MM.1S (cell line): Measurements from ENCODE around the gene DCP2.

Experiments used
- DNase-seq: peaks from one replicate; pipeline ENCODE4 v3.0.0-alpha.2; 2015
- H2AFZ ChIP-seq: fragments of 300-600 bp; sonication (generic); 2 replicates; pipeline ENCODE4 v1.6.0; 2016; ENCODE audit warnings: antibody characterized with exemption, low read length
- H3F3A ChIP-seq: fragments of 300-600 bp; sonication (generic); 2 replicates; pipeline ENCODE4 v1.6.1; 2016; ENCODE audit warnings: mild to moderate bottlenecking, antibody characterized with exemption, low read length, moderate library complexity, mixed read lengths; ENCODE audit not compliant: insufficient read depth
- H3K27ac ChIP-seq: fragments of 300-600 bp; sonication (generic); 2 replicates; pipeline ENCODE4 v1.5.1; 2016; ENCODE audit warnings: mild to moderate bottlenecking, low read length
- H3K27me3 ChIP-seq: fragments of 300-600 bp; sonication (generic); replicated peaks from 2 replicates; pipeline ENCODE4 v1.6.0; 2016; ENCODE audit warnings: low read length; ENCODE audit not compliant: insufficient read depth
- H3K36me3 ChIP-seq: fragments of 300-600 bp; sonication (generic); replicated peaks from 2 replicates; pipeline ENCODE4 v1.6.1; 2016; ENCODE audit warnings: mild to moderate bottlenecking, low read length, mixed read lengths; ENCODE audit not compliant: insufficient read depth
- H3K4me1 ChIP-seq: fragments of 300-600 bp; sonication (generic); 2 replicates; pipeline ENCODE4 v1.6.1; 2016; ENCODE audit warnings: low read length, mixed read lengths
- H3K4me2 ChIP-seq: fragments of 300-600 bp; sonication (generic); 2 replicates; pipeline ENCODE4 v1.6.0; 2016; ENCODE audit warnings: low read depth, low read length
- H3K4me3 ChIP-seq: fragments of 300-600 bp; sonication (generic); 2 replicates; pipeline ENCODE4 v1.5.1; 2016; ENCODE audit warnings: low read length, mixed read lengths
- H3K79me2 ChIP-seq: fragments of 300-600 bp; sonication (generic); 2 replicates; pipeline ENCODE4 v1.6.1; 2016; ENCODE audit warnings: mixed run types, low read length, mixed read lengths
- H3K9ac ChIP-seq: fragments of 300-600 bp; sonication (generic); 2 replicates; pipeline ENCODE4 v1.6.1; 2016; ENCODE audit warnings: low read length, mixed read lengths
- H3K9me2 ChIP-seq: fragments of 300-600 bp; sonication (generic); replicated peaks from 2 replicates; pipeline ENCODE4 v1.6.1; 2016; ENCODE audit warnings: mild to moderate bottlenecking, low read length, mixed read lengths; ENCODE audit not compliant: insufficient read depth
- H3K9me3 ChIP-seq: fragments of 300-600 bp; sonication (generic); replicated peaks from 2 replicates; pipeline ENCODE4 v1.6.1; 2016; ENCODE audit warnings: mild to moderate bottlenecking, low read length, mixed read lengths; ENCODE audit not compliant: insufficient read depth
- H4K20me1 ChIP-seq: fragments of 300-600 bp; sonication (generic); 2 replicates; pipeline ENCODE4 v1.6.1; 2016; ENCODE audit warnings: mild to moderate bottlenecking, low read length, moderate library complexity, mixed read lengths; ENCODE audit not compliant: insufficient read depth
- EZH2 ChIP-seq: fragments of 300-600 bp; sonication (generic); optimal IDR thresholded peaks from 2 replicates; pipeline ENCODE3; 2017; ENCODE audit warnings: low read depth, mild to moderate bottlenecking, antibody characterized with exemption, low read length, mixed read lengths
- EZH2phosphoT487 ChIP-seq: fragments of 300-600 bp; sonication (generic); IDR thresholded peaks from 2 replicates; pipeline ENCODE4 v1.6.1; 2018; ENCODE audit warnings: antibody characterized with exemption, low read length
- TF ChIP-seq, protein P1 (sequence below): fragments of 300-600 bp; sonication (generic); IDR thresholded peaks from 2 replicates; pipeline ENCODE4 v1.5.1; 2016; ENCODE audit warnings: antibody characterized with exemption, low read length, mixed read lengths

Gene DCP2

DNA sequence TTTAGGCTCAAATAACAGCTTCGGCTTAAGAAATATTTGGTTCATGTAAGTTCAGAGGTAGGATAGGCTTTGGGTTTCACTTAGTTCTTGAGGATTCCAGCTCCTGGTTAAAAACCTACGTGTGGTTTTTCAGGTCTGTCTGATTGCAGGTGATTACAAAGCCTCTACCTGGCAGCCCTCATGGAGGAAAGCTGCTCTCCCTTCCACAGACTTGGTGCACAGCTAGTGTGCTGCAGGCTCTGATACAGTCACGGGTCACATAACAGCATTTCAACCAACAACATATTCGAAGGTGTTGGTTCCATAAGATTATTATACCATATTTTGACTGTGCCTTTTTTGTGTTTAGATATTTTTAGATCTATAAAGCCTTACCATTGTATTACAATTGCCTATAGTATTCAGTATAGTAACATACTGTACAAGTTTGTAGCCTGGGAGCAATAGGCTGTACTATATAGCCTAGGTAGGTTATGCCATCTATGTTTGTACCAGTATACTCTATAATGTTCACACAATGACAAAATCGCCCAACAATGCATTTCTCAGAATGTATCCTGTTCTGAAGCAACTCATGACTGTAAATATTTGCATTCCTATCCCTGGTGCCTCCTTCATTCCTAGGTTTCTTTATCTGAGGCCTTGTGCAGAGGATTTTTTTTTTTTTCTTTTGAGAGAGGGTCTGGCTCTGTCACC, 8.0 kb upstream of the DCP2 start:
- no peak overlapping the region for H3K4me2 ChIP-seq

DNA sequence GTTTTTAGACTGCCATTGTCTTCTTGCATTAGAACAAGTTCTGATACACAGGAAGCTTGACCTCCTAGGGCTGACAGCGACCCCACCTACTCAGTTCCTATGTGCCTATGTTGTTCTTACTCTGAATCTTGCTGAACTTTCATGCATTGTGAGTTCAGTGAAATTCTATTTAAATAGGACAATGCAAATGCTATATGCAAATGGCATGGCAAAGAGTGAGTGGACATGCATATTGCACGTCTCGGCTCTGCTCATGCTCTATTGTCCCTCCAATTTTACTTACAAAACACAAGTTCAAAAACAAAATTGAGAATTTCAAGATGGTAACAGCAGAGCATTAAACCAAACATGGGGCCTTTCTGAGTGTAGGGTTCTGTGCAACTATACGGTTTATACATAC, 5.3 kb upstream of the DCP2 start:
- no peak overlapping the region for H3K4me2 ChIP-seq
- peaks cover 9% of the 10 kb centered on the region for H3F3A ChIP-seq
- H3K4me1 ChIP-seq: peaks cover 20% of the 10 kb centered on the region
- no peaks in the 10 kb centered on the region for H3K9me3 ChIP-seq
- H3K4me3 ChIP-seq: no peak overlapping the region
- no peaks in the 10 kb centered on the region for H3K36me3 ChIP-seq
- no peak for DNase-seq
- peaks cover 15% of the 10 kb centered on the region for H3K27me3 ChIP-seq
- H3K79me2 ChIP-seq: no peaks in the 10 kb centered on the region
- H3K27ac ChIP-seq: no peak overlapping the region
- no peaks in the 10 kb centered on the region for H4K20me1 ChIP-seq
- H3K9me2 ChIP-seq: no peaks in the 10 kb centered on the region
- TF ChIP-seq EZH2phosphoT487 (no peak), EZH2 (no peak)
- TF ChIP-seq, protein P1, sequence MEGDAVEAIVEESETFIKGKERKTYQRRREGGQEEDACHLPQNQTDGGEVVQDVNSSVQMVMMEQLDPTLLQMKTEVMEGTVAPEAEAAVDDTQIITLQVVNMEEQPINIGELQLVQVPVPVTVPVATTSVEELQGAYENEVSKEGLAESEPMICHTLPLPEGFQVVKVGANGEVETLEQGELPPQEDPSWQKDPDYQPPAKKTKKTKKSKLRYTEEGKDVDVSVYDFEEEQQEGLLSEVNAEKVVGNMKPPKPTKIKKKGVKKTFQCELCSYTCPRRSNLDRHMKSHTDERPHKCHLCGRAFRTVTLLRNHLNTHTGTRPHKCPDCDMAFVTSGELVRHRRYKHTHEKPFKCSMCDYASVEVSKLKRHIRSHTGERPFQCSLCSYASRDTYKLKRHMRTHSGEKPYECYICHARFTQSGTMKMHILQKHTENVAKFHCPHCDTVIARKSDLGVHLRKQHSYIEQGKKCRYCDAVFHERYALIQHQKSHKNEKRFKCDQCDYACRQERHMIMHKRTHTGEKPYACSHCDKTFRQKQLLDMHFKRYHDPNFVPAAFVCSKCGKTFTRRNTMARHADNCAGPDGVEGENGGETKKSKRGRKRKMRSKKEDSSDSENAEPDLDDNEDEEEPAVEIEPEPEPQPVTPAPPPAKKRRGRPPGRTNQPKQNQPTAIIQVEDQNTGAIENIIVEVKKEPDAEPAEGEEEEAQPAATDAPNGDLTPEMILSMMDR: no peak
- no peak overlapping the region for H2AFZ ChIP-seq
- no peak overlapping the region for H3K9ac ChIP-seq

More for the DNA sequence above, 8.0 kb upstream of the DCP2 start:
- Histone ChIP-seq H3K27ac (no peak overlapping the region), H2AFZ (no peak overlapping the region), H3K4me3 (no peak overlapping the region), H3K9me3 (no peaks in the 10 kb centered on the region), H3F3A (peaks cover 9% of the 10 kb centered on the region), H3K9ac (no peak overlapping the region), H4K20me1 (no peaks in the 10 kb centered on the region), H3K36me3 (no peaks in the 10 kb centered on the region), H3K79me2 (no peaks in the 10 kb centered on the region), H3K4me1 (peaks cover 21% of the 10 kb centered on the region), H3K9me2 (no peaks in the 10 kb centered on the region), H3K27me3 (peaks cover 15% of the 10 kb centered on the region)
- no peak for DNase-seq
- TF ChIP-seq EZH2 (no peak), EZH2phosphoT487 (no peak)
- TF ChIP-seq, protein P1: no peak

DNA sequence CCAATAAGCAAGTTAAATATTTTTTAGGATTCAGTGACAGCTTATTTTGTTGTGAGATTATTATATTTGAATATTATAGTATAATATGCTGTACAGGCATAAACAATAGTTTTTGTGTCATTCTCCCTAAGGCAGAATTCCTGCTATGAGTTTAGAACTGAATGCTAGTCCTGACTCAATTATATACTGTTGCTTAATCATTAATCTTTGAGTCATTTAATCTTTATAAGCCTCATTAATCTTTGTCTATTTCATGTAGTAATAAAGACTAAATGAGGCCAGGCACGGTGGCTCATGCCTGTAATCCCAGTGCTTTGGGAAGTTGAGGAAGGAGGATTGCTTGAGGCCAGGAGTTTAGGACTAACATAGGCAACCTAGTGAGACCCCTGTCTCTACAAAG, 3.6 kb upstream of the DCP2 start:
- H3K79me2 ChIP-seq: peaks cover 15% of the 10 kb centered on the region
- peaks cover 15% of the 10 kb centered on the region for H3K27me3 ChIP-seq
- H3K9ac ChIP-seq: no peak overlapping the region
- H3K4me3 ChIP-seq: no peak overlapping the region
- H4K20me1 ChIP-seq: no peaks in the 10 kb centered on the region
- H3K9me2 ChIP-seq: no peaks in the 10 kb centered on the region
- TF ChIP-seq EZH2phosphoT487 (no peak), EZH2 (no peak)
- TF ChIP-seq, protein P1: no peak
- H3K4me1 ChIP-seq: peaks cover 20% of the 10 kb centered on the region
- no peak overlapping the region for H3K4me2 ChIP-seq
- no peaks in the 10 kb centered on the region for H3K9me3 ChIP-seq
- H3F3A ChIP-seq: peaks cover 17% of the 10 kb centered on the region
- DNase-seq: no peak
- no peak overlapping the region for H3K27ac ChIP-seq
- no peak overlapping the region for H2AFZ ChIP-seq
- no peaks in the 10 kb centered on the region for H3K36me3 ChIP-seq
